Calu3 (cell line): ENCODE data around the gene OR2V2. TPM values are rescaled to one million over a fixed set of nuclear protein-coding genes. Genes with fewer than 3 reads are reported as not detected.

ENCODE experiments used
- BruUV-seq: library from RNA; stranded (reverse); fragments of 400-500 nt; replicated peaks from 2 replicates; lab custom pipeline; 2021; lab: Mats Ljungman, UMichigan
- CTCF ChIA-PET: fragments of 300-600 bp; sonication (Branson Sonifier 250); formaldehyde crosslinking; loops from one replicate; lab custom pipeline; 2022; ENCODE audit warnings: antibody characterized with exemption; lab: Charles Lee
- DNase-seq: peaks from one replicate; pipeline ENCODE4 v3.0.0; 2022
- H3K27ac Mint-ChIP-seq: one replicate; pipeline ENCODE4 v1.8.0; 2022; ENCODE audit warnings: mixed read lengths; ENCODE audit not compliant: unreplicated experiment
- H3K27me3 Mint-ChIP-seq: one replicate; pipeline ENCODE4 v1.8.0; 2022; ENCODE audit warnings: mixed read lengths; ENCODE audit not compliant: unreplicated experiment
- H3K36me3 Mint-ChIP-seq: one replicate; pipeline ENCODE4 v1.8.0; 2022; ENCODE audit warnings: mild to moderate bottlenecking, moderate library complexity, mixed read lengths; ENCODE audit not compliant: insufficient read depth, unreplicated experiment
- H3K4me1 Mint-ChIP-seq: one replicate; pipeline ENCODE4 v1.8.0; 2022; ENCODE audit warnings: mild to moderate bottlenecking, low read depth, mixed read lengths; ENCODE audit not compliant: unreplicated experiment
- H3K4me3 Mint-ChIP-seq: one replicate; pipeline ENCODE4 v1.8.0; 2022; ENCODE audit warnings: mild to moderate bottlenecking, low read depth, moderate library complexity, mixed read lengths; ENCODE audit not compliant: unreplicated experiment
- H3K9me3 Mint-ChIP-seq: one replicate; pipeline ENCODE4 v1.8.0; 2022; ENCODE audit warnings: low read depth, mixed read lengths; ENCODE audit not compliant: unreplicated experiment
- CTCF ChIP-seq: fragments of 200-600 bp; IDR thresholded peaks from one replicate; pipeline ENCODE4 v1.8.0; 2022; ENCODE audit warnings: antibody characterized with exemption; ENCODE audit not compliant: unreplicated experiment
- intact Hi-C: fragments of 100-400 bp; cut with micrococcal nuclease; formaldehyde crosslinking; loops from one replicate; pipeline ENCODE4 v1.10.0; 2022; ENCODE audit not compliant: unreplicated experiment
- total RNA-seq: library from RNA; stranded (reverse); gene quantifications from 2 replicates; pipeline ENCODE4 v1.2.3, GENCODE V29; 2022

The OR2V2 gene
- total RNA-seq, 1 experiment from 2014 or later: not detected

- DNase-seq: no peak
- CTCF ChIA-PET: no interaction called here
- intact Hi-C loops: no loop called here
- no peaks in the 10 kb centered on the region for H3K36me3 Mint-ChIP-seq
- peaks cover 2% of the 10 kb centered on the region for H3K4me1 Mint-ChIP-seq
- BruUV-seq: no TSS peak
- peaks cover 97% of the 10 kb centered on the region for H3K27me3 Mint-ChIP-seq
- H3K4me3 Mint-ChIP-seq: no peak overlapping the region
- H3K27ac Mint-ChIP-seq: no peak overlapping the region
- H3K9me3 Mint-ChIP-seq: peaks cover 6% of the 10 kb centered on the region
- no peak for TF ChIP-seq CTCF
These were observed 26.6 kb upstream of the OR2V2 start for GRCh38 chr5:181120761-181121160.

GRCh38 chr5:181121675-181122561, 25.5 kb upstream of the OR2V2 start:
- Mint-ChIP-seq H3K9me3 (peaks cover 6% of the 10 kb centered on the region), H3K4me1 (no peaks in the 10 kb centered on the region), H3K27me3 (peaks cover 97% of the 10 kb centered on the region), H3K36me3 (no peaks in the 10 kb centered on the region), H3K27ac (no peak overlapping the region), H3K4me3 (no peak overlapping the region)
- CTCF ChIA-PET: interaction anchor here (0.6 kb wide), 1 partner anchor 9 kb away, joined by 10 read pairs; no protein-coding TSS in a partner anchor
- no TSS peak for BruUV-seq
- no peak for TF ChIP-seq CTCF
- intact Hi-C loops: no loop called here
- no peak for DNase-seq

- BruUV-seq: no TSS peak
- CTCF ChIA-PET: no interaction called here
- peaks cover 97% of the 10 kb centered on the region for H3K27me3 Mint-ChIP-seq
These were observed 22.9 kb upstream of the OR2V2 start for GRCh38 chr5:181124526-181124925.

GRCh38 chr5:181126841-181127240, 20.5 kb upstream of the OR2V2 start:
- no peak overlapping the region for H3K27ac Mint-ChIP-seq
- no peaks in the 10 kb centered on the region for H3K36me3 Mint-ChIP-seq
- TF ChIP-seq CTCF: no peak
- peaks cover 97% of the 10 kb centered on the region for H3K27me3 Mint-ChIP-seq
- no peak overlapping the region for H3K4me3 Mint-ChIP-seq
- peaks cover 6% of the 10 kb centered on the region for H3K9me3 Mint-ChIP-seq
- intact Hi-C loops: no loop called here
- CTCF ChIA-PET: no interaction called here
- no TSS peak for BruUV-seq
- no peak for DNase-seq
- no peaks in the 10 kb centered on the region for H3K4me1 Mint-ChIP-seq

More at GRCh38 chr5:181124526-181124925, 22.9 kb upstream of the OR2V2 start:
- intact Hi-C loops: no loop called here
- H3K36me3 Mint-ChIP-seq: no peaks in the 10 kb centered on the region
- no peak for DNase-seq
- no peak overlapping the region for H3K4me3 Mint-ChIP-seq
- no peak overlapping the region for H3K27ac Mint-ChIP-seq
- H3K4me1 Mint-ChIP-seq: no peaks in the 10 kb centered on the region
- TF ChIP-seq CTCF: no peak
- H3K9me3 Mint-ChIP-seq: peaks cover 6% of the 10 kb centered on the region
